RWPE2 (cell line): ENCODE data around the gene CCDC69.

Experiments
- ATAC-seq: fragments of 200-7000 bp; cut with Tn5 transposase; 3 replicates; pipeline ENCODE4 v1.9.1; 2021; ENCODE audit warnings: low read depth
- DNase-seq: peaks from one replicate; pipeline ENCODE4 v3.0.0-alpha.2; 2020; ENCODE audit warnings: low spot score
- H3K27ac ChIP-seq: fragments of 450-650 bp; 2 replicates; pipeline ENCODE4 v1.5.1; 2017; ENCODE audit warnings: mild to moderate bottlenecking; ENCODE audit not compliant: poor library complexity, severe bottlenecking
- H3K27me3 ChIP-seq: fragments of 250-450 bp; sonication (Bioruptor Pico); 2 replicates; pipeline ENCODE4 v1.5.1; 2021; ENCODE audit warnings: mild to moderate bottlenecking, moderate library complexity; ENCODE audit not compliant: insufficient read depth, poor library complexity, severe bottlenecking
- H3K36me3 ChIP-seq: fragments of 250-450 bp; sonication (Bioruptor Pico); 2 replicates; pipeline ENCODE4 v1.5.1; 2020; ENCODE audit warnings: low read depth, mild to moderate bottlenecking, moderate library complexity
- H3K4me1 ChIP-seq: fragments of 250-450 bp; sonication (Bioruptor Pico); 2 replicates; pipeline ENCODE4 v1.5.1; 2021; ENCODE audit warnings: mild to moderate bottlenecking, moderate library complexity; ENCODE audit not compliant: insufficient read depth, poor library complexity, severe bottlenecking
- H3K4me3 ChIP-seq: fragments of 250-450 bp; sonication (Bioruptor Pico); 2 replicates; pipeline ENCODE4 v1.5.1; 2021; ENCODE audit warnings: mild to moderate bottlenecking, moderate library complexity; ENCODE audit not compliant: severe bottlenecking
- H3K9me3 ChIP-seq: fragments of 250-450 bp; sonication (Bioruptor Pico); 2 replicates; pipeline ENCODE4 v1.5.1; 2021; ENCODE audit warnings: mild to moderate bottlenecking, moderate library complexity; ENCODE audit not compliant: severe bottlenecking
- TF ChIP-seq, protein P1 (sequence below): fragments of 450-650 bp; IDR thresholded peaks from one replicate; pipeline ENCODE4 v1.5.1; 2017; ENCODE audit warnings: mild to moderate bottlenecking, moderate library complexity; ENCODE audit not compliant: poor library complexity, severe bottlenecking

The CCDC69 gene

DNA sequence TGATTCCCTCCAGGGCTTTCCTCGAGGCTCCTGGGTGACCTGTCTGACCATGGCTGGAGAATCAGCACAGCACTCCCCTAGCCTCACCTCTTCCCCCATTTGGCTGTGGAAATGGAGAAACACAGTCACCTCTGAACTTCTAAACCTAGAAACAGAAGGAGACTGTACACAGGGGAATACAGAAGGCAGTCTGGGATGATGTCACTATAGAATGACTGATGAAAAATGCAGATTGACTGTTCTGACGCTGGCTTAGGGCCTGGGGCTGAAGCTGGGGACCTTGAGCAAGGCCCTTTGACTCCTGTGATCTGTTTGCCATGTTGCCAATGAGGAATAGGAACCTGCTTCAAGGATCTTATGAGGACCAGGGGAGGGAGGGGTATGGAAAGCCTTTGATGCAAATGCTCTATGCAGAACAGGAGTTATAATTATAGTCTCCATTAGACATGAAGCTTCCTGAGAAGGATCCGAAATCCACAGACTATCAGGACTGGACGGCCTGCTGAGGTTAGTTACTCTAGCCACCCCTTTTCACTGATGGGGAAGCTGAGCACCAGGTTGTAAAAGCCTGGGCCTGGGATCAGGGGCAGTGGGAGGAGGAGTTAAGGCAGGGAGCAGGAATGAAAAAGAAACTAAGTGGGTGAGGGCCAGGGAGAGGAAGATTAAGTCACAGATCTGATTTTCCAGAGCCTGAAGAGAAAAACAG, 41.9 kb downstream of the CCDC69 start:
- no peaks in the 10 kb centered on the region for H3K36me3 ChIP-seq
- H3K27me3 ChIP-seq, result no peaks in the 10 kb centered on the region
- TF ChIP-seq, protein P1, sequence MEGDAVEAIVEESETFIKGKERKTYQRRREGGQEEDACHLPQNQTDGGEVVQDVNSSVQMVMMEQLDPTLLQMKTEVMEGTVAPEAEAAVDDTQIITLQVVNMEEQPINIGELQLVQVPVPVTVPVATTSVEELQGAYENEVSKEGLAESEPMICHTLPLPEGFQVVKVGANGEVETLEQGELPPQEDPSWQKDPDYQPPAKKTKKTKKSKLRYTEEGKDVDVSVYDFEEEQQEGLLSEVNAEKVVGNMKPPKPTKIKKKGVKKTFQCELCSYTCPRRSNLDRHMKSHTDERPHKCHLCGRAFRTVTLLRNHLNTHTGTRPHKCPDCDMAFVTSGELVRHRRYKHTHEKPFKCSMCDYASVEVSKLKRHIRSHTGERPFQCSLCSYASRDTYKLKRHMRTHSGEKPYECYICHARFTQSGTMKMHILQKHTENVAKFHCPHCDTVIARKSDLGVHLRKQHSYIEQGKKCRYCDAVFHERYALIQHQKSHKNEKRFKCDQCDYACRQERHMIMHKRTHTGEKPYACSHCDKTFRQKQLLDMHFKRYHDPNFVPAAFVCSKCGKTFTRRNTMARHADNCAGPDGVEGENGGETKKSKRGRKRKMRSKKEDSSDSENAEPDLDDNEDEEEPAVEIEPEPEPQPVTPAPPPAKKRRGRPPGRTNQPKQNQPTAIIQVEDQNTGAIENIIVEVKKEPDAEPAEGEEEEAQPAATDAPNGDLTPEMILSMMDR, result no peak
- H3K9me3 ChIP-seq, result no peaks in the 10 kb centered on the region
- ATAC-seq (no peak), DNase-seq (no peak)
- no peak overlapping the region for H3K27ac ChIP-seq
- no peaks in the 10 kb centered on the region for H3K4me1 ChIP-seq
- H3K4me3 ChIP-seq, result no peak overlapping the region

DNA sequence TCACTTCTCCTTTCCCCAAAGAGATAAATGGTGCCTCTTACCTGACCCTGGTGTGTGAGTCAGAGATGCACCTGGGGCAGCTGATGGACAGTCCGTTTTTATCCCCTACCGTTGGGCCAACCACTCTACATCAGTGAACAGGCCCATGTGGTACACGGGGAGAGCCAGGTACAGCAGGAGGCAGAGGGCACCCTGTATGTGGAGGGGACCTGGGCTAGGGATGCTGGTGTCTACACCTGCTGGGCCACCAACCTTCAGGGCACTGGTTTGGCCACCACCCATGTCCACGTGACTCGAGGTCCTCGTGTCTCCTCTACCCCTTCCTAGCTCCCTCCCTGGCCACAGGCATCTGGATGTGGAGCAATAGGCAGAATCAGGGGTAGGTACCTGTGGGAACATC, 43.6 kb downstream of the CCDC69 start:
- DNase-seq, result no peak
- Histone ChIP-seq H3K36me3 (no peaks in the 10 kb centered on the region), H3K27me3 (no peaks in the 10 kb centered on the region), H3K9me3 (no peaks in the 10 kb centered on the region), H3K4me3 (no peak overlapping the region), H3K27ac (no peak overlapping the region), H3K4me1 (no peaks in the 10 kb centered on the region)
- TF ChIP-seq, protein P1, result no peak
- ATAC-seq, result no peak

DNA sequence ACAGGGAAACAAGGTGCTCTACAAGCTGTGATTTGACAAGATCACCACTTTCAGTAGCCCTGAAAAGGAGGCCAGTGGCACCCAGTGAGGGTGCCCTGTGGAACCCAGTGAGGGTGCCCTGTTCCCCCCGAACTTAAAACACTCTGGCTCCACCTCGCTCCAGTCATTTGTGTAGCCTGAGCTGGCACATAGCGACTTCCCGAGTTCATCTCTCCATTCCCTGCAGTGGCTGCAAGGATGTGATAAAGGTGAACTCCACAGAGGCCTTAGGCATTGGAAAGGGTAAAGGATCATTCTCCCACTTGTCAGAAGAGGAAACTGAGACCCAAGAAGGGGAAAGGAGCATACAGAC, 44.4 kb downstream of the CCDC69 start:
- Histone ChIP-seq H3K9me3 (no peaks in the 10 kb centered on the region), H3K4me3 (no peak overlapping the region), H3K4me1 (no peaks in the 10 kb centered on the region), H3K27ac (no peak overlapping the region), H3K36me3 (no peaks in the 10 kb centered on the region), H3K27me3 (no peaks in the 10 kb centered on the region)
- no peak for ATAC-seq
- TF ChIP-seq, protein P1, result no peak
- DNase-seq, result no peak

DNA sequence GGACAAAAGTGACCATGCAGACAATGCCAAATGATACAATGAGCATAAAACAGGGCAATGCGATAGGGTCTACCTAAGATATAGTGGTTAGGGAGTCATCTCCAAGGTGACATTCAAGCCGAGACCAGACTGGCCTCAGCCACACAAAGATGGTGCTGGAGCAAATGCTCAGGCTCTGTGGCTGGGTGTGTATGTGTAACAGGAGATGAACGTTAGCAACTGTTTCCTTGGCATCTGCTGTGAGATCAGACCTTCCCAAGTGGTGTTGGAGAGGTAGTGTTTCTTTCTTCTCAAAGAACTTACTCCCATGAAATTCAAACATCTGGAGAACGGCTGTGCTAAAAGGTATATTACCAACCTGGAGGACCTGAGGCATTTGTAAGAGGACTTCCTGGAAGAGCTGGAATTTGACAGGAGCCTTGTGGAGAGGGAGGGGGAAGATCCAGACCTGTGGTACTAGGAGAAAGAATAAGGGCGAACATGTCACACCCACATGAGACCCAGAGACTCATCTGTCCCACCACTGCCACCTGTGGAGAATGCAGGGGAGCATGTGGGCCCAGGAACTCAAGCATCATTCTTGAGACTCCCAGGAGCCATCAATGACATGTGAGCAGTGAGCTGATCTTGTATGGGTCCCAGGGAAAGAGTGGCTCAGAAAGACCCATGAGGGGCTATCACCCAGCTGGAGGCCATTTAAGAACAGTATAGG, 45.0 kb downstream of the CCDC69 start:
- ATAC-seq, result no peak
- H3K4me1 ChIP-seq, result no peaks in the 10 kb centered on the region
- no peaks in the 10 kb centered on the region for H3K36me3 ChIP-seq

More for the DNA sequence above, 45.0 kb downstream of the CCDC69 start:
- Histone ChIP-seq H3K4me3 (no peak overlapping the region), H3K27ac (no peak overlapping the region), H3K27me3 (no peaks in the 10 kb centered on the region), H3K9me3 (no peaks in the 10 kb centered on the region)
- DNase-seq, result no peak
- TF ChIP-seq, protein P1, result no peak
